ENCODE data around the gene SPECC1. TPM values are rescaled to one million over a fixed set of nuclear protein-coding genes. Genes with fewer than 3 reads are reported as not detected.

SPECC1 gene
- polyA plus RNA-seq, 3 donors, result 36.0 to 58.4 (median 50.5) TPM

DNA sequence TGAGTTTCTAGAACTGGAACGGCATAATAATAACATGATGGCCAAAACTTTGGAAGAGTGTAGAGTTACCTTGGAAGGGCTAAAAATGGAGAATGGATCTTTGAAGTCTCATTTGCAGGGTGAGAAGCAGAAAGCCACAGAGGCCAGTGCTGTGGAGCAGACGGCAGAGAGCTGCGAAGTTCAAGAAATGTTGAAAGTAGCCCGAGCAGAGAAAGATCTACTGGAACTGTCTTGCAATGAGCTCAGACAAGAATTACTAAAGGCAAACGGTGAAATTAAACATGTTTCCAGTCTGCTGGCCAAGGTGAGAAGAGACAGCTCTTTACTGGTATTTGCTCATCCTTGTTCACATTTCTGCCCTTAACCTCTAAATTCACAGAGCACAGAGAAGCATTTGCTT lies 196.4 kb downstream of the SPECC1 start:
- Histone ChIP-seq H3K4me3 (replicated peaks in 1 of 3; ENCODE audit: low read depth in 2 of 3, low read length in 3 of 3) (no peak overlapping the region), H3K4me1 (ENCODE audit: control insufficient read depth in 1 of 2, insufficient read depth in 2 of 2, low read length in 2 of 2) (peaks cover 4 to 7% of the 10 kb centered on the region in 2 donors), H3K79me2 (ENCODE audit: insufficient read depth, low read length) (peaks cover 45% of the 10 kb centered on the region), H3K9me3 (replicated peaks in 1 of 2; ENCODE audit: control insufficient read depth in 1 of 2, insufficient read depth in 1 of 2, low read length in 2 of 2) (no peaks in the 10 kb centered on the region), H3K36me3 (replicated peaks in 1 of 2; ENCODE audit: control insufficient read depth in 1 of 2, insufficient read depth in 2 of 2, low read length in 2 of 2) (peaks cover 49 to 78% of the 10 kb centered on the region in 2 donors), H3K4me2 (replicated peaks; ENCODE audit: extremely low read depth, low read length, poor library complexity, severe bottlenecking) (no peak overlapping the region), H4K20me1 (ENCODE audit: insufficient read depth, low read length) (peaks cover 38% of the 10 kb centered on the region), H3K27ac (ENCODE audit: low read depth in 1 of 2, low read length in 2 of 2) (no peak overlapping the region), H3K27me3 (ENCODE audit: control insufficient read depth in 2 of 2, insufficient read depth in 2 of 2, low read length in 2 of 2) (no peaks in the 10 kb centered on the region), H3K9ac (ENCODE audit: insufficient read depth, low read length, poor library complexity, severe bottlenecking) (no peak overlapping the region), H2AFZ (ENCODE audit: insufficient read depth, low read depth, low read length, poor library complexity, severe bottlenecking) (no peak overlapping the region)
- H3K9me3 Mint-ChIP-seq, result no peaks in the 10 kb centered on the region
- no peak for DNase-seq
- 88% methylated on average over 5 of the region's 5 CpGs for WGBS (ENCODE audit: insufficient coverage)
- peaks cover 51 to 67% of the 10 kb centered on the region in 2 donors for H3K36me3 Mint-ChIP-seq
- intact Hi-C loops (cut with micrococcal nuclease), result no loop called here
- no peak for TF ChIP-seq CTCF (IDR thresholded peaks at IDR 0.05)
- H3K4me1 Mint-ChIP-seq, result peaks cover 16% of the 10 kb centered on the region
- H3K27me3 Mint-ChIP-seq (ENCODE audit: low read depth in 3 of 3), result peaks cover 0 to 1% (median 0%) of the 10 kb centered on the region in 3 donors
- no peak overlapping the region for H3K4me3 Mint-ChIP-seq
- H3K27ac Mint-ChIP-seq, result peak overlapping the region in 3 of 7 donors; percentile 15 to 70 (median 27)

- H3K4me1 ChIP-seq (ENCODE audit: control insufficient read depth in 1 of 2, insufficient read depth in 2 of 2, low read length in 2 of 2), result peaks cover 4 to 7% of the 10 kb centered on the region in 2 donors
- peaks cover 53 to 82% of the 10 kb centered on the region in 2 donors for H3K36me3 ChIP-seq (replicated peaks in 1 of 2; ENCODE audit: control insufficient read depth in 1 of 2, insufficient read depth in 2 of 2, low read length in 2 of 2)
- no peaks in the 10 kb centered on the region for H3K9me3 Mint-ChIP-seq
- peaks cover 45% of the 10 kb centered on the region for H3K79me2 ChIP-seq (ENCODE audit: insufficient read depth, low read length)
- TF ChIP-seq CTCF (IDR thresholded peaks at IDR 0.05), result no peak
- H3K4me2 ChIP-seq (replicated peaks; ENCODE audit: extremely low read depth, low read length, poor library complexity, severe bottlenecking), result no peak overlapping the region
- DNase-seq, result no peak
- H3K4me1 Mint-ChIP-seq, result peaks cover 16% of the 10 kb centered on the region
- peaks cover 42% of the 10 kb centered on the region for H4K20me1 ChIP-seq (ENCODE audit: insufficient read depth, low read length)
- H3K27me3 Mint-ChIP-seq (ENCODE audit: low read depth in 3 of 3), result peaks cover 0 to 1% (median 0%) of the 10 kb centered on the region in 3 donors
- no peak overlapping the region for H3K4me3 ChIP-seq (replicated peaks in 1 of 3; ENCODE audit: low read depth in 2 of 3, low read length in 3 of 3)
- no peak overlapping the region for H3K27ac ChIP-seq (ENCODE audit: low read depth in 1 of 2, low read length in 2 of 2)
- peak overlapping the region in 3 of 7 donors; percentile 2 to 61 (median 54) for H3K27ac Mint-ChIP-seq
- no peaks in the 10 kb centered on the region for H3K27me3 ChIP-seq (ENCODE audit: control insufficient read depth in 2 of 2, insufficient read depth in 2 of 2, low read length in 2 of 2)
- no CpG with 5 or more reads among the region's 3 CpGs for WGBS (ENCODE audit: insufficient coverage)
- intact Hi-C loops (cut with micrococcal nuclease), result no loop called here
- peaks cover 51 to 70% of the 10 kb centered on the region in 2 donors for H3K36me3 Mint-ChIP-seq
- no peaks in the 10 kb centered on the region for H3K9me3 ChIP-seq (replicated peaks in 1 of 2; ENCODE audit: control insufficient read depth in 1 of 2, insufficient read depth in 1 of 2, low read length in 2 of 2)
- H3K9ac ChIP-seq (ENCODE audit: insufficient read depth, low read length, poor library complexity, severe bottlenecking), result no peak overlapping the region
- H3K4me3 Mint-ChIP-seq, result no peak overlapping the region
- no peak overlapping the region for H2AFZ ChIP-seq (ENCODE audit: insufficient read depth, low read depth, low read length, poor library complexity, severe bottlenecking)
Observed at GRCh38 chr17:20206068-20206467, 196.9 kb downstream of the SPECC1 start.
